Measurements from ENCODE around the gene RELN.

Gene RELN

DNA sequence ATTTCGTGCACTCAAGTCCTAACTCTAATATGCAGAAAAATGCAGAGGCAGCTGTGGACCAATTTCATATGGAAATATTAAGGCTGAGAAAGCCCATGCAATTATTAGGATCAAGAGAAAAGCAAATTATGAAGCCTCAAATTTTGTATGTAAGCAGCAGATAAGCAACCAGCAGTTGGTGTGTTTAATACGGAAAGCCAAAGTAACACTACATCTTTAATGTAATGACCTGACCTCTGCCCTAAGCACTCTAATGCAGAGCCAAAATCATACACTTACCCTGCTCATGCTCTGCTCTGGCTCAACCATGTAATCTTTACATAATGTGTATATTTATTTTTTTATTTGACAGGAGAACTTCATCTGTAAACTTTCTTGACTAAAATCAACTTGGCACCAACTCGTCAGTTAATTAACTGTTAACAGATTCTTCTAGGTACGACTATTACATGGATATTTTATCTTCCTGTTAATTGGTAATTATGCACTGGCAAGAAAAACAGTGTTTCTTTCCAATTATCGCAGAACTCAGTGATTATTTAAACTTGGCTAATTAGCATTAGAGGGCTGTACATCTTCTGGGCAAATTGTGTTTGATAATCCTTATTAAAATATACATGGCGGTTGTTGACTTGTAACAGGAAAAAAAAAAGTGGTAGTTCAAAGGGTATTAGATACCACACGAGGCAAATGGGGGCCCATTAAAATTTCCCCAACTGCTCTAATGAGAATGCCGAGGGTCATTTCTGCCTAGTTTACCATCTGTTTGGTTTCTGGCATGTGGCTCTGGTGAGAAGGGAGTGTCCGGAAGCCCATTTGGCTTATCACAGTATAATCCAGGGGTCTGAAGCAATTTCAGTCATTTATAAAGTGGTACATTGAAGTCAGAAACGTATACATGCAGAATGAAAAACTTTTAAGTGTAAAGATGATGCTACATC is 94.5 kb downstream of the RELN start:
- no peak for TF ChIP-seq EZH2 (IDR thresholded peaks at IDR 0.05; ENCODE audit: borderline replicate concordance, low read length)
- TF ChIP-seq, protein P1, sequence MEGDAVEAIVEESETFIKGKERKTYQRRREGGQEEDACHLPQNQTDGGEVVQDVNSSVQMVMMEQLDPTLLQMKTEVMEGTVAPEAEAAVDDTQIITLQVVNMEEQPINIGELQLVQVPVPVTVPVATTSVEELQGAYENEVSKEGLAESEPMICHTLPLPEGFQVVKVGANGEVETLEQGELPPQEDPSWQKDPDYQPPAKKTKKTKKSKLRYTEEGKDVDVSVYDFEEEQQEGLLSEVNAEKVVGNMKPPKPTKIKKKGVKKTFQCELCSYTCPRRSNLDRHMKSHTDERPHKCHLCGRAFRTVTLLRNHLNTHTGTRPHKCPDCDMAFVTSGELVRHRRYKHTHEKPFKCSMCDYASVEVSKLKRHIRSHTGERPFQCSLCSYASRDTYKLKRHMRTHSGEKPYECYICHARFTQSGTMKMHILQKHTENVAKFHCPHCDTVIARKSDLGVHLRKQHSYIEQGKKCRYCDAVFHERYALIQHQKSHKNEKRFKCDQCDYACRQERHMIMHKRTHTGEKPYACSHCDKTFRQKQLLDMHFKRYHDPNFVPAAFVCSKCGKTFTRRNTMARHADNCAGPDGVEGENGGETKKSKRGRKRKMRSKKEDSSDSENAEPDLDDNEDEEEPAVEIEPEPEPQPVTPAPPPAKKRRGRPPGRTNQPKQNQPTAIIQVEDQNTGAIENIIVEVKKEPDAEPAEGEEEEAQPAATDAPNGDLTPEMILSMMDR (IDR thresholded peaks at IDR 0.05; ENCODE audit: low read length): no peak
- Histone ChIP-seq H3K9ac (ENCODE audit: low read length) (no peak overlapping the region), H3K4me1 (ENCODE audit: insufficient read depth, low read length, severe bottlenecking) (no peaks in the 10 kb centered on the region), H3K9me2 (ENCODE audit: low read depth, low read length) (no peaks in the 10 kb centered on the region), H3K27ac (ENCODE audit: low read depth, low read length, poor library complexity, severe bottlenecking) (no peak overlapping the region), H3K36me3 (ENCODE audit: insufficient read depth, low read length) (no peaks in the 10 kb centered on the region), H3K4me3 (ENCODE audit: low read depth, low read length, poor library complexity, severe bottlenecking) (no peak overlapping the region), H4K20me1 (ENCODE audit: insufficient read depth, low read length) (no peaks in the 10 kb centered on the region), H3F3A (ENCODE audit: insufficient read depth, low read length) (no peaks in the 10 kb centered on the region), H3K4me2 (ENCODE audit: low read length) (no peak overlapping the region), H2AFZ (ENCODE audit: low read length) (no peak overlapping the region), H3K9me3 (ENCODE audit: low read length) (no peaks in the 10 kb centered on the region), H3K79me2 (ENCODE audit: insufficient read depth, low read length) (no peaks in the 10 kb centered on the region), H3K27me3 (ENCODE audit: insufficient read depth, low read length) (no peaks in the 10 kb centered on the region)

DNA sequence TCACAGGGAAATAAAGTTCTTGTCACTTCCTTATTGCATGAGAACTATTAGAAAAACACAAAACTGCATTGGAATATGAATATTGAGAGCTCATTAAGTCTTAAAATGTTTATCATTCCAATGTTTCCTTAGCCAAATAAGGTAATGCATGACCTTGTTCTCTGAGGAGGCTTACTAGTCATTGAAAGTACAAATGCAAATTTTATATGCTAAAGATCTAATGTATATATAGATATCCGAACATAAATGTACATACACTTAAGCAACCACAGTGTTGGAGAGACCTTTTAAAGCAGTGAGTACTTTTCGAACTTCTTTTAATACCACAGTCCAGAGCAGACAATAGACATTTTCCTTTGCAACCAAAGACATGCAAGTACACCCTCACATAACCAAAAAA is 96.1 kb downstream of the RELN start:
- no peaks in the 10 kb centered on the region for H3F3A ChIP-seq (ENCODE audit: insufficient read depth, low read length)
- H4K20me1 ChIP-seq (ENCODE audit: insufficient read depth, low read length): no peaks in the 10 kb centered on the region
- no peaks in the 10 kb centered on the region for H3K4me1 ChIP-seq (ENCODE audit: insufficient read depth, low read length, severe bottlenecking)
- no peak overlapping the region for H3K4me3 ChIP-seq (ENCODE audit: low read depth, low read length, poor library complexity, severe bottlenecking)
- H3K9me3 ChIP-seq (ENCODE audit: low read length): no peaks in the 10 kb centered on the region
- no peaks in the 10 kb centered on the region for H3K79me2 ChIP-seq (ENCODE audit: insufficient read depth, low read length)
- H3K36me3 ChIP-seq (ENCODE audit: insufficient read depth, low read length): no peaks in the 10 kb centered on the region
- no peak for TF ChIP-seq EZH2 (IDR thresholded peaks at IDR 0.05; ENCODE audit: borderline replicate concordance, low read length)
- TF ChIP-seq, protein P1 (IDR thresholded peaks at IDR 0.05; ENCODE audit: low read length): no peak
- H3K9me2 ChIP-seq (ENCODE audit: low read depth, low read length): no peaks in the 10 kb centered on the region
- no peak overlapping the region for H3K27ac ChIP-seq (ENCODE audit: low read depth, low read length, poor library complexity, severe bottlenecking)
- no peak overlapping the region for H2AFZ ChIP-seq (ENCODE audit: low read length)
- no peaks in the 10 kb centered on the region for H3K27me3 ChIP-seq (ENCODE audit: insufficient read depth, low read length)
- no peak overlapping the region for H3K9ac ChIP-seq (ENCODE audit: low read length)
- no peak overlapping the region for H3K4me2 ChIP-seq (ENCODE audit: low read length)

DNA sequence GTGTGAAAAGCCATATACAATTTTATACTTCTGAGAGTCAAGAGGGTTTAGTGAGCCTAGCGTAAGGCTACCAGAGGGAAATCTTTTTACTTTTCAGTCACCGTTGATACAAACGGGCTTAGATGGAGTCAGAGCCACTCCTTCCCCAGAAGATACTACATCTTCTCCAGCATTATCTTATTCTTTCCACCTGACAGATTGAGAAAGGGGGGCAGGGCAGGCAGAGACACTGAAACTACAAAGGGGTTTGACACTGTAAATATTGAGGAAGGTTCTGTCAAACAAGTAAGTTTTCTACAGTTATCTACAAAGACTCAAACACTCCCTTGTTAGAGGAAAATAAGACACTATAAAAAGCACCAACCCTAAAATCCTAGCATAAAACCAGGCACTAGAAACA is 100.0 kb downstream of the RELN start:
- H3K4me3 ChIP-seq (ENCODE audit: low read depth, low read length, poor library complexity, severe bottlenecking): no peak overlapping the region
- no peak overlapping the region for H3K4me2 ChIP-seq (ENCODE audit: low read length)
- no peaks in the 10 kb centered on the region for H3K79me2 ChIP-seq (ENCODE audit: insufficient read depth, low read length)
- no peaks in the 10 kb centered on the region for H3K9me3 ChIP-seq (ENCODE audit: low read length)
- H3K9me2 ChIP-seq (ENCODE audit: low read depth, low read length): no peaks in the 10 kb centered on the region
- no peaks in the 10 kb centered on the region for H3K27me3 ChIP-seq (ENCODE audit: insufficient read depth, low read length)
- no peak overlapping the region for H3K9ac ChIP-seq (ENCODE audit: low read length)
- no peak overlapping the region for H2AFZ ChIP-seq (ENCODE audit: low read length)
- no peaks in the 10 kb centered on the region for H4K20me1 ChIP-seq (ENCODE audit: insufficient read depth, low read length)
- H3K4me1 ChIP-seq (ENCODE audit: insufficient read depth, low read length, severe bottlenecking): no peaks in the 10 kb centered on the region
- H3K36me3 ChIP-seq (ENCODE audit: insufficient read depth, low read length): no peaks in the 10 kb centered on the region
- TF ChIP-seq, protein P1 (IDR thresholded peaks at IDR 0.05; ENCODE audit: low read length): no peak
- TF ChIP-seq EZH2 (IDR thresholded peaks at IDR 0.05; ENCODE audit: borderline replicate concordance, low read length): no peak
- H3F3A ChIP-seq (ENCODE audit: insufficient read depth, low read length): no peaks in the 10 kb centered on the region
- no peak overlapping the region for H3K27ac ChIP-seq (ENCODE audit: low read depth, low read length, poor library complexity, severe bottlenecking)

Data from OCI-LY1 (cell line).